Smooth muscle cell (in vitro differentiated cells): ENCODE results near the gene ATRAID. TPM values are rescaled to one million over a fixed set of nuclear protein-coding genes. Genes with fewer than 3 reads are reported as not detected.

Source experiments
- DNase-seq: peaks from one replicate; lab custom pipeline; 2025; ENCODE audit not compliant: unreplicated experiment; lab: John Stamatoyannopoulos, UW
- H2AFZ ChIP-seq: fragments of 200-600 bp; sonication (generic); 2 replicates; pipeline ENCODE4 v1.6.0; 2016; ENCODE audit warnings: antibody characterized with exemption, low read depth, mild to moderate bottlenecking
- H3F3A ChIP-seq: fragments of 200-600 bp; sonication (generic); 2 replicates; pipeline ENCODE4 v1.6.0; 2017; ENCODE audit warnings: antibody characterized with exemption, low read depth
- H3K27ac ChIP-seq: fragments of 200-600 bp; sonication (generic); 2 replicates; pipeline ENCODE4 v1.5.1; 2016; ENCODE audit warnings: low read depth, mild to moderate bottlenecking
- H3K27me3 ChIP-seq: fragments of 200-600 bp; sonication (generic); 2 replicates; pipeline ENCODE4 v1.6.1; 2016; ENCODE audit warnings: low read depth, mild to moderate bottlenecking
- H3K36me3 ChIP-seq: fragments of 200-600 bp; sonication (generic); 2 replicates; pipeline ENCODE4 v1.5.1; 2016; ENCODE audit warnings: low read depth
- H3K4me1 ChIP-seq: fragments of 200-600 bp; sonication (generic); 2 replicates; pipeline ENCODE4 v1.5.1; 2016; ENCODE audit warnings: low read depth
- H3K4me2 ChIP-seq: fragments of 200-600 bp; sonication (generic); 2 replicates; pipeline ENCODE4 v1.6.0; 2016; ENCODE audit warnings: mild to moderate bottlenecking
- H3K4me3 ChIP-seq: fragments of 200-600 bp; sonication (generic); 2 replicates; pipeline ENCODE4 v1.5.1; 2016; ENCODE audit warnings: mild to moderate bottlenecking
- H3K79me2 ChIP-seq: fragments of 200-600 bp; sonication (generic); 2 replicates; pipeline ENCODE4 v1.6.0; 2016; ENCODE audit warnings: low read depth, mild to moderate bottlenecking
- H3K9ac ChIP-seq: fragments of 200-600 bp; sonication (generic); 2 replicates; pipeline ENCODE4 v1.6.0; 2016; ENCODE audit warnings: low read depth
- H3K9me3 ChIP-seq: fragments of 200-600 bp; sonication (generic); replicated peaks from 2 replicates; pipeline ENCODE4 v1.5.1; 2016; ENCODE audit warnings: low read depth
- H4K20me1 ChIP-seq: fragments of 200-600 bp; sonication (generic); 2 replicates; pipeline ENCODE4 v1.6.0; 2016; ENCODE audit warnings: low read depth
- CTCF ChIP-seq: fragments of 200-600 bp; sonication (generic); IDR thresholded peaks from 2 replicates; pipeline ENCODE4 v1.5.1; 2017; ENCODE audit warnings: borderline replicate concordance, mild to moderate bottlenecking, antibody characterized with exemption; ENCODE audit not compliant: insufficient read depth, poor library complexity, severe bottlenecking
- WGBS: methylation state at CpG from one replicate; pipeline ENCODE4 v1.1.7; 2016; ENCODE audit warnings: low lambda C conversion rate; 5-methylcytosine and 5-hydroxymethylcytosine counted together
- polyA plus RNA-seq: library from polyadenylated mRNA; unstranded; fragments of >200 nt; fragmentation: Nextera tagmentation; extraction: Ambion mirVana; gene quantifications from 2 replicates; pipeline ENCODE4 v1.2.1, GENCODE V29; 2016
- total RNA-seq: library from RNA; depleted of rRNA; stranded (reverse); fragments of >200 nt; gene quantifications from 2 replicates; pipeline ENCODE4 v1.2.3, GENCODE V29; 2014

The ATRAID gene
- total and polyA plus RNA-seq, 2 experiments from 2014 or later = 233 to 335 TPM

- TF ChIP-seq CTCF = no peak
- WGBS = 98% methylated on average over 9 of the region's 9 CpGs
- H3K4me2 ChIP-seq = no peak overlapping the region
- H3F3A ChIP-seq = no peaks in the 10 kb centered on the region
- H3K4me1 ChIP-seq = no peaks in the 10 kb centered on the region
- no peak overlapping the region for H3K27ac ChIP-seq
- no peaks in the 10 kb centered on the region for H3K27me3 ChIP-seq
- H4K20me1 ChIP-seq = no peaks in the 10 kb centered on the region
- DNase-seq = no peak
- H3K79me2 ChIP-seq = no peaks in the 10 kb centered on the region
- H2AFZ ChIP-seq = no peak overlapping the region
- no peak overlapping the region for H3K4me3 ChIP-seq
- peaks cover 14% of the 10 kb centered on the region for H3K36me3 ChIP-seq
- no peaks in the 10 kb centered on the region for H3K9me3 ChIP-seq
- H3K9ac ChIP-seq = no peak overlapping the region
Observed at GRCh38 chr2:27225526-27225925, 13.7 kb downstream of the ATRAID start.

DNA sequence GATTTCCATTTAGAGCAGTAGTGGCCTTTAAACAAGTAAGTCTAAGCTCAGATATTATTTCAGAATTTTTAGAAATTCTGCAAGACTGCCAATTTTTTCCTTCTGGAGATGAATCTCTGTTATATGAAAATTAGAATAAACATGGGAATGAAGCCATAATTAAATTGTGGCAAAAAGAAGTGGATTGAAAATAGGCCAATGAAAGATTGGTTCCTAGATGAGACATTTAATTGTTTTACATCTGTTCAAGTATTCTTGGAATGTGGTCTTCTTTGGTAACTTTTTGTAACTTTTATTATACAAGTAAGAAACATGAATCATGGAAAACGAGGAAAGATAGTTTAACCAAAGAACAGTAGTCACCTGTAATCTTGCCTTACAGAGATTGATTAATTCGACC, 15.7 kb downstream of the ATRAID start:
- 94% methylated on average over 2 of the region's 2 CpGs for WGBS
- Histone ChIP-seq H4K20me1 (no peaks in the 10 kb centered on the region), H3K4me3 (no peak overlapping the region), H3K79me2 (no peaks in the 10 kb centered on the region), H3K27me3 (no peaks in the 10 kb centered on the region), H3K36me3 (peaks cover 17% of the 10 kb centered on the region), H3K9ac (no peak overlapping the region), H2AFZ (no peak overlapping the region), H3K27ac (no peak overlapping the region), H3K4me2 (no peak overlapping the region), H3F3A (no peaks in the 10 kb centered on the region), H3K9me3 (no peaks in the 10 kb centered on the region), H3K4me1 (no peaks in the 10 kb centered on the region)
- DNase-seq = no peak
- no peak for TF ChIP-seq CTCF

DNA sequence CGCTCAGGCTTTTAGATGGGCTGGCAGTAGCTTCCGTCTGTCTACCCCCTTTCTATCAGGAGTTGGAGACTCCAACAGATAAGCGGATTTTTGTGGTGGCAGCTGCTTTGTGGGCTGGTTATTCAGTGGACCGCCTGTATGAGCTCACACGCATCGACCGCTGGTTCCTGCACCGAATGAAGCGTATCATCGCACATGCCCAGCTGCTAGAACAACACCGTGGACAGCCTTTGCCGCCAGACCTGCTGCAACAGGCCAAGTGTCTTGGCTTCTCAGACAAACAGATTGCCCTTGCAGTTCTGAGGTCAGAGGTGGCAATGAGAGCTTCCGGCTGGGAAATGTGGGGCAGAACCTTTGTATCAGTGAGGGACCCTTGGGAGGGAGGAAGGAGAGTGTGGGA, 20.1 kb downstream of the ATRAID start:
- H2AFZ ChIP-seq = no peak overlapping the region
- H3K9ac ChIP-seq = no peak overlapping the region
- 94% methylated on average over 13 of the region's 13 CpGs for WGBS
- no peaks in the 10 kb centered on the region for H4K20me1 ChIP-seq
- no peak overlapping the region for H3K4me3 ChIP-seq
- H3K4me1 ChIP-seq = no peaks in the 10 kb centered on the region
- no peak for DNase-seq
- peaks cover 16% of the 10 kb centered on the region for H3K36me3 ChIP-seq
- H3K27me3 ChIP-seq = no peaks in the 10 kb centered on the region
- no peak overlapping the region for H3K27ac ChIP-seq
- TF ChIP-seq CTCF = no peak
- H3K79me2 ChIP-seq = no peaks in the 10 kb centered on the region
- no peak overlapping the region for H3K4me2 ChIP-seq
- no peaks in the 10 kb centered on the region for H3K9me3 ChIP-seq
- no peaks in the 10 kb centered on the region for H3F3A ChIP-seq

GRCh38 chr2:27233341-27233740, 21.5 kb downstream of the ATRAID start:
- WGBS = 98% methylated on average over 14 of the region's 14 CpGs
- no peak overlapping the region for H3K4me2 ChIP-seq

More at GRCh38 chr2:27233341-27233740, 21.5 kb downstream of the ATRAID start:
- Histone ChIP-seq H3K4me3 (no peak overlapping the region), H3K27ac (no peak overlapping the region), H3F3A (no peaks in the 10 kb centered on the region), H3K9me3 (no peaks in the 10 kb centered on the region), H3K4me1 (no peaks in the 10 kb centered on the region), H3K36me3 (peaks cover 5% of the 10 kb centered on the region), H4K20me1 (no peaks in the 10 kb centered on the region), H3K79me2 (no peaks in the 10 kb centered on the region), H3K27me3 (no peaks in the 10 kb centered on the region), H3K9ac (no peak overlapping the region), H2AFZ (no peak overlapping the region)
- TF ChIP-seq CTCF = no peak
- no peak for DNase-seq
